K562 (cell line): ENCODE data around the gene OR10T2. TPM values are rescaled to one million over a fixed set of nuclear protein-coding genes. Genes with fewer than 3 reads are reported as not detected.

Experiments used
- ATAC-seq: fragments of 200-7000 bp; cut with Tn5 transposase; 3 replicates; pipeline ENCODE4 v1.9.1; 2020; ENCODE audit warnings: moderate library complexity
- BruUV-seq: library from RNA; stranded (reverse); fragments of 400-500 nt; replicated peaks from 2 replicates; lab custom pipeline; 2021; lab: Mats Ljungman, UMichigan
- CTCF ChIA-PET: fragments of 300-600 bp; formaldehyde crosslinking; extraction: SDS; loops from one replicate; lab custom pipeline; 2021; ENCODE audit warnings: low intra/inter-chr PET ratio; lab: Yijun Ruan, JAX
- POLR2A ChIA-PET: fragments of 300-600, 350-650 bp; sonication (Branson Sonifier 250); formaldehyde crosslinking; extraction: SDS; loops from one replicate; lab custom pipeline; 2021; ENCODE audit warnings: antibody characterized with exemption, inconsistent platforms; lab: Yijun Ruan, JAX
- DNase-seq, 4 experiments: peaks; one replicate each; pipeline versions ENCODE4 v3.0.0 to v3.0.0-alpha.2; 2011 to 2018; ENCODE audit warnings: low spot score in 3 of 4, mixed read lengths in 3 of 4; ENCODE audit errors: extremely low read depth in 1 of 4
- FAIRE-seq: peaks from 2 replicates; lab custom pipeline; 2011; peaks lifted over from hg19 to GRCh38; lab: Jason Lieb, UNC
- H2AFZ ChIP-seq: 2 replicates; pipeline ENCODE4 v1.6.0; 2011; ENCODE audit warnings: low read depth, low read length, control low read depth, inconsistent platforms
- H3K27ac ChIP-seq: fragments of 200-600 bp; 3 replicates; pipeline ENCODE4 v1.8.0; 2011; ENCODE audit warnings: low read depth, mild to moderate bottlenecking, control low read depth, inconsistent platforms, low read length, moderate library complexity, mixed read lengths; ENCODE audit errors: extremely low read depth
- H3K27me3 ChIP-seq, 2 experiments: fragments of 300-600 bp in 1 of 2; 2 replicates in 1 of 2; 3 replicates in 1 of 2; pipeline versions ENCODE4 v1.6.0 to v1.8.0; 2011; ENCODE audit warnings: inconsistent platforms in 2 of 2, low read length in 2 of 2, mild to moderate bottlenecking in 1 of 2, mixed read lengths in 1 of 2, moderate library complexity in 1 of 2; ENCODE audit not compliant: control insufficient read depth in 2 of 2, insufficient read depth in 2 of 2
- H3K36me3 ChIP-seq: fragments of 300-600 bp; 3 replicates; pipeline ENCODE4 v1.8.0; 2011; ENCODE audit warnings: mild to moderate bottlenecking, low read length, inconsistent platforms; ENCODE audit not compliant: control insufficient read depth, insufficient read depth
- H3K4me1 ChIP-seq, 2 experiments: fragments of 200-600 bp in 1 of 2; replicated peaks in 1 of 2; 2 replicates in 1 of 2; 3 replicates in 1 of 2; pipeline versions ENCODE4 v1.5.1 to v1.8.0; 2011; ENCODE audit warnings: inconsistent platforms in 2 of 2, low read length in 2 of 2, mild to moderate bottlenecking in 1 of 2, mixed read lengths in 1 of 2, moderate library complexity in 1 of 2; ENCODE audit not compliant: control insufficient read depth in 2 of 2, insufficient read depth in 2 of 2
- H3K4me2 ChIP-seq: 2 replicates; pipeline ENCODE4 v1.6.1; 2011; ENCODE audit warnings: low read length, control low read depth, inconsistent platforms, mixed read lengths; ENCODE audit not compliant: insufficient read depth
- H3K4me3 ChIP-seq: fragments of 200-600 bp; sonication (generic), shearing (Covaris generic); 2 replicates; pipeline ENCODE4 v1.5.1; 2016; ENCODE audit warnings: control low read depth, inconsistent platforms
- H3K79me2 ChIP-seq: fragments of 200-600 bp; 3 replicates; pipeline ENCODE4 v1.8.0; 2011; ENCODE audit warnings: low read length, inconsistent platforms; ENCODE audit not compliant: control insufficient read depth, insufficient read depth
- H3K9ac ChIP-seq, 2 experiments: 2 replicates each; pipeline versions ENCODE4 v1.6.0 to v1.6.1; 2011; ENCODE audit warnings: low read depth in 2 of 2, low read length in 2 of 2, control low read depth in 1 of 2, inconsistent platforms in 1 of 2, mild to moderate bottlenecking in 1 of 2, mixed read lengths in 1 of 2; ENCODE audit not compliant: insufficient read depth in 1 of 2
- H3K9me1 ChIP-seq: one replicate; pipeline ENCODE4 v1.6.0; 2011; ENCODE audit warnings: inconsistent platforms, mild to moderate bottlenecking, low read length, moderate library complexity; ENCODE audit not compliant: control insufficient read depth, insufficient read depth
- H3K9me3 ChIP-seq: replicated peaks from 2 replicates; pipeline ENCODE4 v1.5.1; 2011; ENCODE audit warnings: low read depth, low read length, inconsistent platforms; ENCODE audit not compliant: control insufficient read depth, insufficient read depth
- H4K20me1 ChIP-seq: replicated peaks from 2 replicates; pipeline ENCODE4 v1.6.1; 2011; ENCODE audit warnings: low read length, inconsistent platforms, mixed read lengths; ENCODE audit not compliant: control insufficient read depth, insufficient read depth
- ARNT ChIP-seq, 2 experiments: fragments of 450-650 bp; IDR thresholded peaks; 2 replicates each; pipeline ENCODE4 v1.6.1; 2016; ENCODE audit warnings: mild to moderate bottlenecking in 1 of 2
- BCOR ChIP-seq: fragments of 450-650 bp; IDR thresholded peaks from 2 replicates; pipeline ENCODE4 v1.6.1; 2016
- CHD2 ChIP-seq: IDR thresholded peaks from 2 replicates; pipeline ENCODE4 v1.6.1; 2011; ENCODE audit warnings: low read depth, low read length
- CHD4 ChIP-seq: fragments of 200-600 bp; sonication (generic); IDR thresholded peaks from 3 replicates; pipeline ENCODE4 v1.6.1; 2012; ENCODE audit warnings: low read depth, mild to moderate bottlenecking, mixed read lengths, low read length, inconsistent platforms; ENCODE audit not compliant: insufficient read depth, insufficient replicate concordance, poor library complexity, severe bottlenecking
- HDAC3 ChIP-seq: fragments of 450-650 bp; IDR thresholded peaks from 2 replicates; pipeline ENCODE4 v1.6.1; 2018; ENCODE audit warnings: borderline replicate concordance, mild to moderate bottlenecking, moderate library complexity; ENCODE audit not compliant: partially characterized antibody
- HNRNPL ChIP-seq: fragments of 200-400 bp; formaldehyde crosslinking; IDR thresholded peaks from 2 replicates; pipeline ENCODE4 v1.6.1; 2017; ENCODE audit warnings: low read depth, mild to moderate bottlenecking, low read length
- HOXB6 ChIP-seq: fragments of 250-450 bp; sonication (Bioruptor Pico); IDR thresholded peaks from 2 replicates; pipeline ENCODE4 v1.5.1; 2022; ENCODE audit warnings: mild to moderate bottlenecking, borderline replicate concordance
- KLF1 ChIP-seq: fragments of 450-650 bp; IDR thresholded peaks from 2 replicates; pipeline ENCODE4 v1.6.1; 2016; ENCODE audit warnings: missing genetic modification characterization, missing compliant biosample characterization
- POLR2A ChIP-seq: fragments of 450-650 bp; conservative IDR thresholded peaks from 2 replicates; pipeline ENCODE4 v1.6.1; 2016
- POLR2AphosphoS2 ChIP-seq: IDR thresholded peaks from 2 replicates; pipeline ENCODE4 v1.6.1; 2012; ENCODE audit warnings: low read length, improper control_type of control experiment
- RB1 ChIP-seq: fragments of 450-650 bp; IDR thresholded peaks from 2 replicates; pipeline ENCODE4 v1.6.1; 2017; ENCODE audit warnings: low read depth, mild to moderate bottlenecking
- RBM22 ChIP-seq: fragments of 200-400 bp; formaldehyde crosslinking; IDR thresholded peaks from 2 replicates; pipeline ENCODE4 v1.6.1; 2018; ENCODE audit warnings: low read length, low read depth; ENCODE audit not compliant: poor library complexity, severe bottlenecking
- ZNF551 ChIP-seq: fragments of 250-450 bp; sonication (Bioruptor Pico); IDR thresholded peaks from 2 replicates; pipeline ENCODE4 v1.5.0; 2021; ENCODE audit warnings: mild to moderate bottlenecking, moderate library complexity
- ZNF696 ChIP-seq: fragments of 250-450 bp; sonication (Bioruptor Pico); conservative IDR thresholded peaks from 2 replicates; pipeline ENCODE4 v1.4.0; 2020; ENCODE audit warnings: mild to moderate bottlenecking, moderate library complexity
- ZNF766 ChIP-seq: fragments of 200-800 bp; sonication (Bioruptor generic); conservative IDR thresholded peaks from 2 replicates; pipeline ENCODE4 v1.6.1; 2016; ENCODE audit warnings: missing genetic modification characterization, missing compliant biosample characterization
- ZSCAN29 ChIP-seq: fragments of 450-650 bp; IDR thresholded peaks from 2 replicates; pipeline ENCODE4 v1.6.1; 2017
- WGBS: fragments of 100-300 bp; shearing (Covaris generic); methylation state at CpG from one replicate; pipeline ENCODE4 v1.1.6; 2016; ENCODE audit warnings: low coverage, mixed read lengths; ENCODE audit not compliant: insufficient coverage; ENCODE audit errors: missing lambda C conversion rate; 5-methylcytosine and 5-hydroxymethylcytosine counted together
- in situ Hi-C: fragments of 300-500 bp; cut with MboI; formaldehyde crosslinking; loops from 4 replicates; pipeline ENCODE4 v1.15.0; 2018; ENCODE audit warnings: inconsistent platforms, mixed read lengths
- intact Hi-C: fragments of 100-400 bp; cut with micrococcal nuclease; formaldehyde crosslinking; loops from 2 replicates; pipeline ENCODE4 v1.14.2; 2022
- polyA plus RNA-seq, 8 experiments: library from polyadenylated mRNA; depleted of rRNA in 4 of 8; stranded (reverse) in 5 of 8; unstranded in 3 of 8; fragments of >200 nt; fragmentation: Nextera tagmentation in 2 of 8; fragmentation: Illumina TruSeq in 1 of 8; extraction: Ambion mirVana in 2 of 8; extraction: Trizol in 1 of 8; gene quantifications; 2 replicates each; pipeline versions ENCODE4 v1.2.1 to v1.2.3, GENCODE V29; 2011 to 2014; ENCODE audit warnings: inconsistent platforms in 1 of 8, missing spikeins in 1 of 8
- total RNA-seq, 7 experiments: library from RNA; depleted of rRNA in 6 of 7; stranded (reverse); fragments of >200 nt in 6 of 7; fragmentation: Illumina TruSeq in 2 of 7; extraction: Trizol in 2 of 7; gene quantifications; 2 replicates each; pipeline versions ENCODE4 v1.2.1 to v1.2.3, GENCODE V29; 2011 to 2021; ENCODE audit warnings: low replicate concordance in 1 of 7
- TF ChIP-seq, protein P1 (sequence below): fragments of 450-650 bp; conservative IDR thresholded peaks from 2 replicates; pipeline ENCODE4 v1.6.1; 2016; ENCODE audit warnings: missing genetic modification characterization, low read depth, mild to moderate bottlenecking, control low read depth, missing compliant biosample characterization
- TF ChIP-seq, protein P2 (sequence below): fragments of 450-650 bp; formaldehyde crosslinking; IDR thresholded peaks from 2 replicates; pipeline ENCODE4 v1.4.0; 2020; ENCODE audit warnings: mild to moderate bottlenecking, moderate library complexity
- TF ChIP-seq, protein P3 (sequence below): fragments of 450-650 bp; IDR thresholded peaks from 2 replicates; pipeline ENCODE4 v1.6.1; 2016; ENCODE audit warnings: missing biosample characterization, missing genetic modification characterization
- TF ChIP-seq, protein P4 (sequence below), 2 experiments: fragments of 450-650 bp; IDR thresholded peaks; 2 replicates each; pipeline ENCODE4 v1.6.1; 2016

OR10T2 gene
- total and polyA plus RNA-seq, 9 of the 15 experiments (the other 6 are each of a cell fraction or from before 2014, with no cell fraction given) = not detected

DNA sequence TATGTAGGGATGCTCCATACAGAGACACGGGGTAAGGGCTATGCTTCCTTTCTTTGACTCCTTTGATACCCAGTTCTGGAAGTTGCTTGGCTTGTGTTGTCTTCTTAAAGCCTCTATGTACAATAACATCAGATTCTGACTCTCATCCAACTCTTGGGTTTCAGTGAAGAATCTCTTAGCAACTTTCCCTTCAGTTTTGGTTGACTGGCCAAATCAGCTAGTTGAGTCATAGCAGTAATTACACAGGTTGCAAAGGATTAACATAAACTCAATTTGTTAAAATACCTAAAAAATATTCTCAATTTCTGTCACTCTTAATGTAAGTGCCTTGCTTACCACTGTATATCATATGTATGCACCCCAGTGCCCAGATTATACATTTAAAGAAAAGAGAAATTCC is 36.3 kb downstream of the OR10T2 start (continued):
- TF ChIP-seq BCOR (no peak), KLF1 (no peak), POLR2AphosphoS2 (no peak), RB1 (no peak), ARNT (IDR thresholded peaks at IDR 0.05) (no peak), ZNF766 (no peak), HOXB6 (CRISPR knock-in tag) (no peak), CHD4 (no peak)
- TF ChIP-seq, protein P1, sequence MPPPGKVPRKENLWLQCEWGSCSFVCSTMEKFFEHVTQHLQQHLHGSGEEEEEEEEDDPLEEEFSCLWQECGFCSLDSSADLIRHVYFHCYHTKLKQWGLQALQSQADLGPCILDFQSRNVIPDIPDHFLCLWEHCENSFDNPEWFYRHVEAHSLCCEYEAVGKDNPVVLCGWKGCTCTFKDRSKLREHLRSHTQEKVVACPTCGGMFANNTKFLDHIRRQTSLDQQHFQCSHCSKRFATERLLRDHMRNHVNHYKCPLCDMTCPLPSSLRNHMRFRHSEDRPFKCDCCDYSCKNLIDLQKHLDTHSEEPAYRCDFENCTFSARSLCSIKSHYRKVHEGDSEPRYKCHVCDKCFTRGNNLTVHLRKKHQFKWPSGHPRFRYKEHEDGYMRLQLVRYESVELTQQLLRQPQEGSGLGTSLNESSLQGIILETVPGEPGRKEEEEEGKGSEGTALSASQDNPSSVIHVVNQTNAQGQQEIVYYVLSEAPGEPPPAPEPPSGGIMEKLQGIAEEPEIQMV (tag) = no peak

DNA sequence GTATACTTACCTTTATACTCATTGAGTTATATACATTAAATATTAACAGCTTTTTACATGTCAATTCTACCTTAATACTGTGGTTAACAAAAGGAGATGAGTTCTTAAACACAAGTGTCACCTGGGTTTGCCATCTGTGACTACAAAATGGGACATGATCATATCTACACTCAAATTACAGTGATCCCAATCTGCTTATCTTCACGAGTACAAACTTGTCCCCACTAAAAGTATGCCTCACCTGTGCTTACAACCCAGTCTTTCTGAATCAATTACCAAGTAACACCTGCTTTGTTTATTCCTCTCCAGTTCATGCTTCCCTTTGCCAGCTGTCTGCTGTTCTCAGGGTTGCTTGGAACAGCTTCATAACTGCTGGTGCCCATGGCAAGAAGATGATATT is 36.8 kb downstream of the OR10T2 start:
- FAIRE-seq (no peak), ATAC-seq (no peak), DNase-seq (no peak)
- Histone ChIP-seq H3K9me3 (no peaks in the 10 kb centered on the region), H3K4me3 (no peak overlapping the region), H2AFZ (no peak overlapping the region), H3K9me1 (no peaks in the 10 kb centered on the region), H3K27me3 (no peaks in the 10 kb centered on the region), H3K36me3 (no peaks in the 10 kb centered on the region), H4K20me1 (no peaks in the 10 kb centered on the region), H3K79me2 (no peaks in the 10 kb centered on the region), H3K9ac (no peak overlapping the region), H3K27ac (no peak overlapping the region), H3K4me2 (no peak overlapping the region), H3K4me1 (no peaks in the 10 kb centered on the region)
- intact Hi-C loops = no loop called here
- in situ Hi-C loops = no loop called here
- 0% methylated on average over 1 of the region's 1 CpG for WGBS
- ChIA-PET POLR2A (no interaction called here), CTCF (no interaction called here)
- BruUV-seq = no TSS peak
- TF ChIP-seq, protein P2, sequence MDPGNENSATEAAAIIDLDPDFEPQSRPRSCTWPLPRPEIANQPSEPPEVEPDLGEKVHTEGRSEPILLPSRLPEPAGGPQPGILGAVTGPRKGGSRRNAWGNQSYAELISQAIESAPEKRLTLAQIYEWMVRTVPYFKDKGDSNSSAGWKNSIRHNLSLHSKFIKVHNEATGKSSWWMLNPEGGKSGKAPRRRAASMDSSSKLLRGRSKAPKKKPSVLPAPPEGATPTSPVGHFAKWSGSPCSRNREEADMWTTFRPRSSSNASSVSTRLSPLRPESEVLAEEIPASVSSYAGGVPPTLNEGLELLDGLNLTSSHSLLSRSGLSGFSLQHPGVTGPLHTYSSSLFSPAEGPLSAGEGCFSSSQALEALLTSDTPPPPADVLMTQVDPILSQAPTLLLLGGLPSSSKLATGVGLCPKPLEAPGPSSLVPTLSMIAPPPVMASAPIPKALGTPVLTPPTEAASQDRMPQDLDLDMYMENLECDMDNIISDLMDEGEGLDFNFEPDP (CRISPR knock-in tag) = no peak
- no peak for TF ChIP-seq ZNF696 (CRISPR knock-in tag)
- no peak for TF ChIP-seq HDAC3
- TF ChIP-seq ZSCAN29 = no peak
- TF ChIP-seq, protein P3, sequence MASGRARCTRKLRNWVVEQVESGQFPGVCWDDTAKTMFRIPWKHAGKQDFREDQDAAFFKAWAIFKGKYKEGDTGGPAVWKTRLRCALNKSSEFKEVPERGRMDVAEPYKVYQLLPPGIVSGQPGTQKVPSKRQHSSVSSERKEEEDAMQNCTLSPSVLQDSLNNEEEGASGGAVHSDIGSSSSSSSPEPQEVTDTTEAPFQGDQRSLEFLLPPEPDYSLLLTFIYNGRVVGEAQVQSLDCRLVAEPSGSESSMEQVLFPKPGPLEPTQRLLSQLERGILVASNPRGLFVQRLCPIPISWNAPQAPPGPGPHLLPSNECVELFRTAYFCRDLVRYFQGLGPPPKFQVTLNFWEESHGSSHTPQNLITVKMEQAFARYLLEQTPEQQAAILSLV (tag) = no peak
- no peak for TF ChIP-seq HNRNPL
- TF ChIP-seq POLR2A = no peak
- no peak for TF ChIP-seq RBM22
- TF ChIP-seq, protein P4, sequence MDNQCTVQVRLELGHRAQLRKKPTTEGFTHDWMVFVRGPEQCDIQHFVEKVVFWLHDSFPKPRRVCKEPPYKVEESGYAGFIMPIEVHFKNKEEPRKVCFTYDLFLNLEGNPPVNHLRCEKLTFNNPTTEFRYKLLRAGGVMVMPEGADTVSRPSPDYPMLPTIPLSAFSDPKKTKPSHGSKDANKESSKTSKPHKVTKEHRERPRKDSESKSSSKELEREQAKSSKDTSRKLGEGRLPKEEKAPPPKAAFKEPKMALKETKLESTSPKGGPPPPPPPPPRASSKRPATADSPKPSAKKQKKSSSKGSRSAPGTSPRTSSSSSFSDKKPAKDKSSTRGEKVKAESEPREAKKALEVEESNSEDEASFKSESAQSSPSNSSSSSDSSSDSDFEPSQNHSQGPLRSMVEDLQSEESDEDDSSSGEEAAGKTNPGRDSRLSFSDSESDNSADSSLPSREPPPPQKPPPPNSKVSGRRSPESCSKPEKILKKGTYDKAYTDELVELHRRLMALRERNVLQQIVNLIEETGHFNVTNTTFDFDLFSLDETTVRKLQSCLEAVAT (IDR thresholded peaks at IDR 0.05) = no peak
- no peak for TF ChIP-seq ZNF551 (CRISPR knock-in tag)
- no peak for TF ChIP-seq CHD2
